ENCODE results near the gene EGLN1.
"Not testable (repeated sequence)": the region's sequence is repeated elsewhere in the genome, so short reads cannot be mapped to it uniquely, and the experiment has no call there.

EGLN1 gene

DNA sequence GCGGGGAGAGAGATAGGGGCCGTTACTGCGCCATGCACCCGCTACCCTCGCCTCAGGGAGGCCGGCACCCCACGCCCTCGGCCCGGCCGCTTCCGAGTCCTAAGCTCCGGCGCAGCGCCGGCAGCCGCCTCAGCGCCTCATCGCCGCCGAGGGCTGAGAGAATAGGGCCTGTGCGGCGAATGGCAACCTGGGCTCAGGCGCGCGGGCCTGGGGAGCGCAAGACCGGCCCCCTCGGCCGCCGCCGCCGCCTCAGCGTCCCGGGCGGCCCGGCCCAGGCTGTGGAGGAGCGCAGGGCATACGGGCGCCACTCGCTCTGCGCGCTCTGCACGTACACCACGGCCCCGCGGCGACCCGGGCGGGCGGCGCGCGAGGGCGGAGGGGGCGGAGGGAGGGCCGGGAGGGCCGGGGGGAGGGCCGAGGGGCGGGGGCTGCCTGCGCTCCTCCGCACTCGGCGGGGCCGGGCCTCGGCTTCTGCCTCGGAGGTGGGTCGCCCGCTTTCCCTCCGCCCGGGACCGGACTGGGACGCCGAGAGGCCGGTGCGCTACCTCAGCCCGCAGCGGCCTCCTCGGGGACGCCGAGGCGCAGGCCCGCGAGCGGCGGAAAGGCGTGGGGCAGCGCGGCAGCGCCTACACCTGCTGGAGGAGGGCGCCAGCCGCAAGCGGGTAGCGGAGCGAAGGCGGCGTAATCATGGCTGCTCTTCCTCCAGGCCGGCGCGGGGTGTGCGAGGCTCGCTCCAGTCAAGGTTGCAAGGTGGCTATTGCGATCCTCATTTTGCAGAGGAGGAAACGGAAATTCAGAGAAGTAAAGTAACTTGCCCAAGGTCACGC is at the start of gene EGLN1:
TSS of gene EGLN1 (minus strand) at position 317 of the 827 bp plus-strand sequence. CDS start 399 bp downstream, outside the sequence.
- no peak for FAIRE-seq

GRCh38 chr1:231471500-231471899 is 49.4 kb upstream of the EGLN1 start:
- FAIRE-seq = not testable (repeated sequence)

- FAIRE-seq = not testable (repeated sequence)
These were observed 48.9 kb upstream of the EGLN1 start for GRCh38 chr1:231471027-231471426.

DNA sequence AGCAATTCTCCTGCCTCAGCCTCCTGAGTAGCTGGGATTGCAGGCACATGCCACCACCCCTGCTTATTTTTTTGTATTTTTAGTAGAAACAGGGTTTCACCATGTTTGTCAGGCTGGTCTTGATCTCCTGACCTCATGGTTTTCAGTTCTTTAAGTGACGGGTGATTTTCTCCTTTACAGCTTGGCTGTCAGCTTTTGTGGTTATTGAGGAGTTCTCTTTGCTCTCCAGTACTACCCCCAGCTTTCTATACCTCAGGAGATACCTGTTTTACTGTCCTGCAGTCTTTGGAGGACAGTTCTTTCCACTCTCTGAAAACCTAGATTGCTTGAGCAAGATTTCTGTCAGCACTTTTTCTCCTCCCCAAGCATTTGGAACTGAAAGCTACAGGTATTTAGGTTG is 45.9 kb upstream of the EGLN1 start:
- no peak for FAIRE-seq

GRCh38 chr1:231465051-231465450 is 43.0 kb upstream of the EGLN1 start:
- no peak for FAIRE-seq

DNA sequence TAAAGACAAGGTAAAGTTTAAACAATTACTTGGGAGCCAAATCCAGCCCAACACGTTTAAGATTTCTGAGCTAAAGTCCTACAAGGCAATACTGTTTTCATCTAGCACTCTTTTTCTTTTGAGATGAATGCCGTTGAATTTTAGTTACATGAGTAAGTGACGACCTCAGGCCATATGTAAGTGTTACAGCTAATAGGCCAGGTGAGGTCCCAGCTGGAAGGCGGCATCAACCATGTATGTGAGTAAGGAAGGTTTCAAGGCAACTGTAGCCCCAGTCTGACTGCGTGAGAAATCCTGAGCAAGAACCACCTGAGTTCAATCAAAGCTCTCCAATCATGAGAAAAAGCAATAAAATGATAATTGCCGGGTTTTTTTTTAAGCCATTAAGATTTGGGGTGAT is 41.5 kb upstream of the EGLN1 start:
- FAIRE-seq = no peak

DNA sequence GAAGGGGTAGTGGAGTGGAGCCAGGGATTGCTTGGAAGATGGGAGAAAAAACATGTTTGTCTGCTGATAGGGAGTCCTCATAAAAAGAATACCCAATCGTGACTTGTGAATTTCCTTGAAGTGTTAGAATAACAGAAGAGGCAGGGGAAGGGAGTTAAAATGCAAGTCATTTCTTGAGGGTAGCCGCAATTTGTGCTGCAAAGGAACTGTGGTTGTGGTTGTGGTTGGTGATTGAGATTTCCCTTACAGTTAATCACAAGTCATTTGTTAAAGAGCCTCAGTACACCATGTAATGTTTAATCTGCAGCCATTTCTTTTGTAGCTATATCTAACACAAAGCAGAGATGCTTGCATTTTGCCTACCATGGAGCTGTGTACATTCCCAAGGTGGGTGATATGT is 38.5 kb upstream of the EGLN1 start:
- no peak for FAIRE-seq

DNA sequence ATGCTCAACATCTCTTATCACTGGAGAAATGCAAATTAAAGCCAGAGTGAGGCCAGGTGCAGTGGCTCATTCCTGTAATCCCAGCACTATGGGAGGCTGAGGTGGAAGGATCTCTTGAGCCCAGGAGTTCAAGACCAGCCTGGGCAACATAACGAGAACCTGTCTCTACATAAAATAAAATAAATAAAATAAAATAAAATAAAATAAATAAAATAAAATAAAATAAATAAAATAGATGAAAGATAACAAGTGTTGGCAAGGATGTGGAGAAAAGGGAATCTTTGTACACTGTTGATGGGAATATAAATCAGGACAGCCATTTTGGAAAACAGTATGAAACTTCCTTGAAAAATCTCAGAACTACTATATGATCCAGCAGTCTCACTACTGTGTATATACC is 37.4 kb upstream of the EGLN1 start:
- FAIRE-seq = not testable (repeated sequence)

DNA sequence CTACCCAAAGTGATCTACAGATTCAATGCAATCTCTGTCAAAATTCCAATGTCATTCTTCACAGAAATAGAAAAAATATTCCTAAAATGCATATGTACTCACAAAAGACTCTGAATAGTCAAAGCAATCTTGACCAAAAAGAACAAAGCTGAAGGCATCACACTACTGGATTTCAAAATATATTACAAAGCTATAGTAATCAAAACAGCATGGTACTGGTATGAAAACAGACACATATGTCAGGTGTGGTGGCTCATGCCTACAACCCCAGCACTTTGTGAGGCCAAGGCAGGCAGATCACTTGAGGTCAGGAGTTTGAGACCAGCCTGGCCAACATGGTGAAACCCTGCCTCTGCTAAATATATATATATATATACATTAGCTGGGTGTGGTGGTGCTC is 35.9 kb upstream of the EGLN1 start:
- not testable (repeated sequence) for FAIRE-seq

DNA sequence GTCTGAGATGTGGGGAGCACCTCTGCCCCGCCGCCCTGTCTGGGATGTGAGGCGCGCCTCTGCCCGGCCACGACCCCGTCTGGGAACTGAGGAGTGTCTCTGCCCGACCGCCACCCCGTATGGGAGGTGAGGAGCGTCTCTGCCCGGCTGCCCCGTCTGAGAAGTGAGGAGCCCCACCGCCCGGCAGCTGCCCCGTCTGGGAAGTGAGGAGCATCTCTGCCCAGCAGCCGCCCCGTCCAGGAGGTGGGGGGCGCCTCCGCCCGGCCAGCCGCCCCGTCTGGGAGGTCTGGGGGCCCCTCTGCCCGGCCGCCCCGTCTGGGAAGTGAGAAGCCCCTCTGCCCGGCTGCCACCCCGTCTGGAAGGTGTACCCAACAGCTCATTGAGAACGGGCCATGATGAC is 32.0 kb upstream of the EGLN1 start:
- not testable (repeated sequence) for FAIRE-seq

- no peak for FAIRE-seq
These were observed 24.1 kb upstream of the EGLN1 start for GRCh38 chr1:231446138-231446537.

GRCh38 chr1:231444059-231444458 is 22.0 kb upstream of the EGLN1 start:
- FAIRE-seq = no peak

DNA sequence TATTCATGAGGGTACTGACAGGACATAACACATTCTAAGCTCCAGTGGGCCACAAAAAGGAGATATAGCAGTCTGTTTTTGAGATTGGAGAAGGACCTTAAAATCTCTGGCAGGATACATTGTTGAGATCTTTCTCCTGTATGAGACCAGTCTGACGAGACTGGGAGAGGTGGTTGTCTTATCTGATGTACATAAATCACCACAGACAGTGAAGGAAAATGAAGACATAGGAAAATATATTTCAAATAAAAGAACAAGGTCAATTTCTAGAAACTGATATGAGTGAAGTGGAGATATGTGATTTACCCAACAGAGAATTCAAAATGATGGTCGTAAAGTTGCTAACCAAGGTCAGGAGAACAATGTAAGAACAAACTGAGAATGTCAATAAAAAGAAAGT is 21.3 kb upstream of the EGLN1 start:
- FAIRE-seq = no peak

- FAIRE-seq = no peak
These were observed 20.6 kb upstream of the EGLN1 start for GRCh38 chr1:231442735-231443134.

DNA sequence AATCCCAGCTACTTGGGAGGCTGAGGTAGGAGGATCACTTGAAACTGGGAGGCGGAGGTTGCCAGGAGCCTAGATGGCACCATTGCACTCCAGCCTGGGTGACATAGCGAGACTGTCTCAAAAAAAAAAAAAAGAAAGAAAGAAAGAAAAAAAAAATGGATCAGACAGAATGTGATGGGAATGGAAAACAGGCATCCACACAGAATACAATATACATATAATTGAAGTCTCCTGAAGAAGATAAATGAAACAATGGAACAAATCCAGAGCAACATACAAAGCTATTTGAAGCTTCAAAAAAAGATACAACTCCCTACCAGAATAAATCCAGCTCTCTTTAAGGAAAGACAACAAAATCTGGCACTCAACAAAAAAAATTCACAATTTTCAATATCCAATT is 10.9 kb upstream of the EGLN1 start:
- no peak for FAIRE-seq

GRCh38 chr1:231431665-231432415 is 9.8 kb upstream of the EGLN1 start:
- no peak for FAIRE-seq

GRCh38 chr1:231430678-231431352 is 8.7 kb upstream of the EGLN1 start:
- not testable (repeated sequence) for FAIRE-seq

- no peak for FAIRE-seq
These were observed 6.3 kb upstream of the EGLN1 start for GRCh38 chr1:231428377-231428776.

DNA sequence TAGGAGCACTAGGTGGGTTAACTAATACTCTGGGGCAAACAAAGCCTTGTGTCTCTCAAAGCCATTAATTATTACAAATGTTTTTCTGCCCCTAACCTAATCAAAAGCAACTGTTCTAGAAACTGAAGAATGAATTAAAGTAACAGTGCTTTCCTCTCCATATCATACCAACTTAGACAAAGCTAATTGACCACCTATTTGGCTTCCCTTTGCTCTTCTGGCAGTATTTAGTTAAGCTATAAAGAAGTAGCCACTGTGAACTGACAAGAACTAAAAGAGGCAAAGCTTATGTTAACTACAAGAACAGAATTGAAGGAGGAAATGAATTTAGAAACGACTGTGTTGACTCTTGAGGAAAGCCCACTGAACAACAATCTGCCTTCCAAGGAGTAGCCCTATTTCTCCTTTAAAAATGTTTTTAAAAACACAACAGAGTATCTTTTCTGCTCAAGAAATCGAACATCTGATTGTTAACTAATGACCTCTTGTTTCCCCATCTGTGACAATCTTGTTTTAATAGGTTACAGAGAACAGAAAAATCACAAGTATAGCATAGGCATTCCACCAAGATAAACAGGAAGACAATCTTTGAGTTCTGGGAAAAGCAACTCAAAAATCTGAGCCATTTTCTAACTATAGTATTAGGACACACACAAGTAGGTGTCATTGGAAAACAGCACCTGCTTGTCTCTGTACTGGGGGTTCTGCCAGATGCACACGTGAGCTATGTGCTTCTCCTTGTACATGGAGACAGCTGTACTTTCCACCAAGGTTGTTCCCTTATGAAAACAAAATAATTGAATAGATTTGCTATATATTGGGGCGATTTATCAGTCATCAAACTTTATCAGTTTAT is 3.1 kb upstream of the EGLN1 start:
- no peak for FAIRE-seq

- no peak for FAIRE-seq
These were observed 1.6 kb upstream of the EGLN1 start for GRCh38 chr1:231423648-231424047.

- FAIRE-seq = no peak
These were observed 767 bp upstream of the EGLN1 start for GRCh38 chr1:231422798-231423309.

- FAIRE-seq = no peak
These were observed 529 bp downstream of the EGLN1 start for GRCh38 chr1:231421546-231421970.

Data from islet of Langerhans (tissue), 1 donor.